ENCODE data around the gene P2RX5.

DNA sequence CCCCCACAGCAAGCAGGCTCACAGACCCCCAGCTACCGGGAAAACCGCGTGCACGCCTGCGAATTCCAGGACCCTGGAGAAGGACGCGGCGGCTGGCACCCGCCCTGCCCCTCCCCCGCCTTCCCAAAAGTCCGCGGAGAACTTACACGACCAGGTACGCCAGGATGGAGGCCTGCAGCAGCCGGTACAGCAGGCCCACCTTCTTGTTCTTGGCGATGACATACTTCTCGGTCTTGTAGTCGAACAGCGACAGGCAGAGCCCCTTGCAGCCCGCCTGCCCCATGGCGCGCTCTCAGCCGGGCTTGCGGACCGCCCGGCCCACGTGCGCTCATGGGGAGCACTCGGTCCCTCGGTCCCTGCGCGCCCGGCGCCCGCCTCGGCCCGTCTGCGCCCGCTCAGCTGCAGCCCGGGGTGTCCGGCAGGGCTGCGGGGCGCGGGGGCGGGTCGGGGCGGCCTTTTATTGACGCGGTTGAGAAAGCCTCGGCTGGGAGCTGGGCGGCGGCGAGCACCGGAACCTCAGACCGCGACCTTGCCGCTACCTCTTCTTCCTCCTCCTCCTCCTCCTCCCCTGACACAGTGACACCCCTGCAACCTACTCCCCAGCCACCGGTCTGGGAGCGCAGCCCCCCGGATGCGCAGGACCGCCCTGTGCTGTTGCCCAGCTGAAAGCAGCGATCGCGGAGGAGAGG lies at the start of gene P2RX5:
- no peak for TF ChIP-seq CTCF (IDR thresholded peaks at IDR 0.05; ENCODE audit: low read length)
- TF ChIP-seq EZH2 (IDR thresholded peaks at IDR 0.05; ENCODE audit: borderline replicate concordance, low read length): no peak
